NCI-H1417 (cell line): Measurements from ENCODE around the gene EXOC4.
"Not testable (repeated sequence)": the region's sequence is repeated elsewhere in the genome, so short reads cannot be mapped to it uniquely, and the experiment has no call there.

Experiments
- DNase-seq, 3 experiments: peaks; one replicate each; lab custom pipeline; 2025; lab: John Stamatoyannopoulos, UW

Gene EXOC4

DNA sequence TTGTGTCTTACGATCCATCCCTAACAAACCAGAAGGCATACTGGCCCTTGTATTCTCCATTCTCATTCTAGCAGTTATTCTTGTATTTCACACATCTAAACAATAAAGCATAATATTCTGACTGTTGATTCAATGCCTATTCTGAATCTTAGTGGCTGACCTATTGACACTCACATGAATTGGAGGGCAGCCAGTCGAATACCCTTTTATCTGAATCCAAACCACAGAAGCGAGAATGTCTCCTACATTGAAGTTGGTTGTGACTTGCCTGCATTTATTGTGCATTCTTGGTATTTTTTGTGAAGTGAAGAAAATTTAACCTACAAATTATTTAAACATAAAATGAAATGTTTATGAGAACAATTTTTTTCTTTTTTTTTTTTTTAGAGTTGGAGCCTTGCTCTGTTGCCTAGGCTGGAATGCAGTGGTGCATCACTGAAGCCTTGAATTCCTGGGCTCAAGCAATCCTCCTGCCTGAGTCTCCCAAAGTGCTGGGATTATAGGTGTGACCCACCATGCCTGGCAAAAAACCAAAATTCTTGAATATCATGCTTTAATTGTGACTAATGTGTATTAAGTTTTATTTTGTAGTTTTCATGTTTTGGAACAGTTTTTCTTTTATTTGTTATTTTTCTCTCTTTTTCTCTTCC lies 22.7 kb downstream of the EXOC4 start:
- no peak for DNase-seq

DNA sequence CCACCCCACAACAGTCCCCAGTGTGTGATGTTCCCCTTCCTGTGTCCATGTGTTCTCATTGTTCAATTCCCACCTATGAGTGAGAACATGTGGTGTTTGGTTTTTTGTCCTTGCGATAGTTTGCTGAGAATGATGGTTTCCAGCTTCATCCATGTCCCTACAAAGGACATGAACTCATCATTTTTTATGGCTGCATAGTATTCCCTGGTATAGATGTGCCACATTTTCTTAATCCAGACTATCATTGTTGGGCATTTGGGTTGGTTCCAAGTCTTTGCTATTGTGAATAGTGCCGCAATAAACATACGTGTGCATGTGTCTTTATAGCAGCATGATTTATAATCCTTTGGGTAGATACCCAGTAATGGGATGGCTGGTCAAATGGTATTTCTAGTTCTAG lies 26.1 kb downstream of the EXOC4 start:
- not testable (repeated sequence) for DNase-seq

DNA sequence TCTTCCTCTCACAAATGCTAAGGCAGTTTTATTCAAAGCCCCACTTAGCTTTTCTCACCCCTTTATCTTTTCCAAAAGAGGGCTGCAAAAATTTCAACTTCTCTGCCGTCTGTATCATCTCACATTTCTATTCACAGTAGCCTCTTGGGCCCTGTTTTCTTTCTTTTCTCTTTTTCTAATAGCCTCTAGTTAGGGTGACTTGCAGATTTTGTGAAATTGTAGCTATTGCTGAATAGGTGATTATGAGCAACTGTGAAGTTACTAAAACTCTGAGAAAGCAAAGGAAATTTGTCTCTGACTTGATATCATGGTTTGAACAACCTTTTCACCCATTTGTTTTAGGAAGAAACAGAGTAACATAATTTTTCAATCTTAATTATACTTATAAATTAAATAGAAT lies 29.2 kb downstream of the EXOC4 start:
- no peak for DNase-seq

- no peak for DNase-seq
Measured at GRCh38 chr7:133284092-133284491, 31.2 kb downstream of the EXOC4 start.

- peak in 1 of 3 experiments; percentile 58 for DNase-seq
Measured at GRCh38 chr7:133288970-133289369, 36.1 kb downstream of the EXOC4 start.

DNA sequence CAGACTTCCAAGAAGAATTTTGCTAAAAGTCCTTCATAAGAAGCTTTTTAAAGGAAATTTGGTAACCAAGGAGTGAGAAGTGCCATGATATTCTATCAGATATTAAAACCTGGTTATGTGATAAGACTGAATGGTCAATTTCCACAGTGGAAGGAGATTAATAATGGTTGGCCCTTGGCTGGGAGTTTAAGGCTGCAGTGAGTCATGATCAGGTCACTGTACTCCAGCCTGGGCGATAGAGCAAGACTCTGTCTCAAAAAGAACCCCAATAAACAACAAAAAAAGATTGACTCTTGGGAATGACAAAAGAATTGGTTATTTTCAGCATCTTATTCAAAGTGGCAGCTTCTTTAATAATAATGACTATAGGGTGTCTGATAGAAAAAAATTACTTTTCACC lies 37.2 kb downstream of the EXOC4 start:
- DNase-seq: no peak

- no peak for DNase-seq
Measured at GRCh38 chr7:133290676-133291333, 37.9 kb downstream of the EXOC4 start.

- no peak for DNase-seq
Measured at GRCh38 chr7:133292631-133293030, 39.8 kb downstream of the EXOC4 start.

- peak in 2 of 3 experiments; percentile 49 to 87 for DNase-seq
Measured at GRCh38 chr7:133293384-133294160, 40.7 kb downstream of the EXOC4 start.

DNA sequence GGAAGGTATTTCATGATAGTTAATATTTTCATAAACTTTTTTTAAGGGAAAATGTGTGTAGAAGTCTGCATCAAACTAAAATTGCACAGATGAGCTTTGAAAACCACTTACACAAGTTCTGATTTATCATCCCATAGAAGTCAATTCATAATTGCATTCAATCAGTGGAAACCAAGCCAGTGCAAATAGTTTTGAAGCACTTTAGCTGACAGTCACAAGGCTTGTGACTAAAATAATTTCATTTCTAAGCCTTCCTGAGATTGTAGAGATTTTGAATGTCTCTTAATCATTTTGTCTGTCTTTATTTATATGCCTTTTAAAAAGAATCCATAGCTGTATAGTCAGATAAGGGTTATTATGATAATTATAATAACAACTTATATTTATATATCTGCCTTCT lies 41.4 kb downstream of the EXOC4 start:
- DNase-seq: peak in 1 of 3 experiments; percentile 81

- no peak for DNase-seq
Measured at GRCh38 chr7:133295484-133295883, 42.6 kb downstream of the EXOC4 start.

DNA sequence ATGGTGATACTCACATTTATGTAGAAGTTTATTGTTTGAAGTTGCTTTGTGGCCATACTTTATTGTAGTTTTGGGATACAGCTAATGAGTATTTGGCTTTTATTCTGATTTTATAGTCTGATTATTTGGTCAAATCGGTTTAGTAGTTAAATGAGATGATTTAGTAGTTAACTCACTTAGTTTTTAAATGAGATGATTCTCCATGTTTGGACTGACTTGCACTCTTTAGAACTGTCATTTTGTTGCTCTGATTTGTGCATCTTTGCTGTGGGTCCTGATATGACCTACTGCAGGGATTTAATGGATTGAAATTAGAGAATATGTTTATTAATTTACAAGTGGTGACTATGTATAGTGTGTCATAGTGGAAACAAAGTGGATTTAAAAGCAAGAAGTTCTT lies 44.2 kb downstream of the EXOC4 start:
- no peak for DNase-seq

DNA sequence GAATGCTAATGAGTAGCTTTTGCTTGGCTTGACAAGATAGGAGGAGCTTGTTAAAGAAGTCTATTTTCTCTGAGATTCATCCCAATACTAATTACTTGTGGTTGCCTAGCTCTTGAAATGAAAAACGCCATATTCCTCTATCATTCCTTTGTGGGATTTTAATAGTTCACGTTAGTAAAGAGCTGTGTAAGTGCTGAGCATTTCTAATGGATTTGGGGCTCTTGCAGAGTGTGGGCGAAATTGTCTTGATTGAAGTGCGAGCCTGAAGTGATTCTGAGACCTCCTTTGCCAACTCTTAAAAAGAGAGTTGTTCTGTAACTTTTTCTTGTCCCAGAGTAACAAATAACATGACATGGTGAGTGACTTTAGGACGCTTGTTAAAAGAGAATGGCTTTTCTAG lies 45.2 kb downstream of the EXOC4 start:
- no peak for DNase-seq

DNA sequence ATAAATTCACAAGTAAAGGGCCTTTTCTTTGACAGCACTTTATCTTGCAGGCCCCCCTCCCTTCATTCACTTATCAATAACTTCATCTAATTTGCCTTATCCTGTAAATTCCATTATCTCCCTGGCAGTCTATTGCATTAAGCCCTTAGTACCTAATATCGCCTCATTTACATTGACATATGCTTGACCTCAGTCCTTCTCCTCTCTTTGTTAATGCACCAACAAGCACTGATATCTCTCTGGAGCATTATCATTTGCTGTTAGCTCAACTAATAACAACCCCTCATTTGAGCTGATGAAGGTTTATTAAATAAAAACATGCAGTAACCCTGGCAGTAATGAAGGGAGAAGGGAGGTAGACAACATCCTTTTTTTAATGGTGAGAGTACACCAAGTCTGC lies 46.8 kb downstream of the EXOC4 start:
- DNase-seq: no peak

DNA sequence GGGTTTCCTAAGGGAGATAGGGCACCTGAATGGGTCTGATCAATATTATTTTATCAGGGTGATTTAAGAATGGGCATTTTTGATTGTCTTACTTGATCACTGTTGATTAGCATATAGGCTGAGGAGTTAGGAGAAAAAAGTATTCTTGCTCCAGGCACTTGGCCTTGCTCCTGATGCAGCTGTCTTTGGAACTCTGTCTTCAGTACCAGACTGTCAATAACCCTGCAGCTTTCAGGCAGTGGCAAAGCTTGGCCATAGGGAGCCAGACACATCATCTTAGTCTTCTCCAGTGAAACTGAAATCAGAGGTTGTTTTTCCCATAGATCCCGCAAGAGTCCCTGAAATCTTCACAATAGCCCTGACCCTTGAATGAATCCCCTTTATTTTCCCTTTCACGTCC lies 47.2 kb downstream of the EXOC4 start:
- DNase-seq: no peak

GRCh38 chr7:133300811-133301210 lies 47.9 kb downstream of the EXOC4 start:
- no peak for DNase-seq

GRCh38 chr7:133301444-133301843 lies 48.6 kb downstream of the EXOC4 start:
- DNase-seq: no peak

GRCh38 chr7:133303372-133303771 lies 50.5 kb downstream of the EXOC4 start:
- DNase-seq: no peak

- no peak for DNase-seq
Measured at GRCh38 chr7:133303931-133304330, 51.1 kb downstream of the EXOC4 start.

DNA sequence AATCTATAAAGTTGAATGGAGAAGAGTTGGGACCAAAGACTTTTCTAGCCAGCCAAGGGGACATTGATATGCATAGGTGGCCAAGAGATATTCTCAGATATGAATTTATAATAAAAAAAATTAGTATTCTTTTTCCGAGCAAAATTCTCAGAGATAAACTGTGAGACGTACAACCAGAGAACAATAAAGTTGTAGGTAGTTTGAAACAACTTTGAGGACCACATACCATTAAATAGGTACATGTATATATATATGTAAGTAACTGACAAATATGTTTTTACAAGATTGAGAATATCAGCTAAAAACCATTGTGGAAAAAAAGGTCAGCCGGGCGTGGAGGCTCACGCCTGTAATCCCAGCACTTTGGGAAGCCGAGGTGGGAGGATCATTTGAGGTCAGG lies 56.5 kb downstream of the EXOC4 start:
- DNase-seq: no peak

- peak in 2 of 3 experiments; percentile 80 to 96 for DNase-seq
Measured at GRCh38 chr7:133310232-133310862, 57.5 kb downstream of the EXOC4 start.

DNA sequence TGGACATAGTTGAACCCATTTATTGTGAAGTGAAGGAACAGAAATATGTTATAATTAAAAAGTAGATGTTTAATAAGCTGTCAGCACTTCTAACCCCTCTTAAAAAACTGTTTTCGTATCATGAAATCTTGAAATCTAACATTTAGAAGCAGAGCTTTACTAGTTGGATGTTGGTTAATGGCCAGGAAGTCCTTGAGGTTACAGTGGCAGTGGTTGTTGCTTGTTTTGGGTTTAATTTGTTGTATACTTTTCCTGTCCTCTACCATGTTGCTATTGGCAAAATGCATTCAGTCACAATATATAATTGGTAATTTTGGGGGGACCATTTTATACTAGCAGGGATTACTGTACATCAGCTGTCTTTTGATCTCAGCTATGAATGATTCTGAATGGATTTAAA lies 60.7 kb downstream of the EXOC4 start:
- DNase-seq: no peak

- no peak for DNase-seq
Measured at GRCh38 chr7:133314084-133314483, 61.2 kb downstream of the EXOC4 start.
